ENCODE measurements around the gene EYA3. TPM values are rescaled to one million over a fixed set of nuclear protein-coding genes. Genes with fewer than 3 reads are reported as not detected.

EYA3 gene
- total and polyA plus RNA-seq, 2 of the 8 experiments (the other 6 are each of a cell fraction or from before 2014, with no cell fraction given), result 15.0 to 33.9 TPM

DNA sequence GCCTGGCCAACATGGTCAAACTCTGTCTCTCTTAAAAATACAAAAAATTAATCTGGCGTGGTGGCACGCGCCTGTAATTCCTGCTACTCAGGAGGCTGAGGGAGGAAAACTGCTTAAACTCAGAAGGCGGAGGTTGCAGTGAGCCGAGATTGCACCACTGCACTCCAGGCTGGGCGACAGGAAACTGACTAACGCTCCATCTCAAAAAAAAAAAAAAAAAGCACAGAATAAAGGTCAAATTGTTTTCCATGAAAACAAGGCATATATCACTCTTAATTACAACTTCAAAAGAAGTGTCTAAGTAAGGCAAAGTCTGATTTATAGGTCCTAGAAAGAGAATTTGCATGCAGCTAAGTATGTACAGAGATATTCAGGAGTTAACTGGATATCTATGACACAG lies 25.6 kb downstream of the EYA3 start (continued):
- no peak for TF ChIP-seq SUZ12 (IDR thresholded peaks at IDR 0.05; ENCODE audit: low read length)
- no peak for TF ChIP-seq SIX5 (IDR thresholded peaks at IDR 0.05; ENCODE audit: low read depth, low read length)
- no peak for TF ChIP-seq EZH2 (IDR thresholded peaks at IDR 0.05; ENCODE audit: low read depth, low read length, severe bottlenecking)
- TF ChIP-seq NRF1 (IDR thresholded peaks at IDR 0.05; ENCODE audit: low read depth, low read length), result no peak

Data from H1 (cell line).